ENCODE data around the gene C1orf232. TPM values are rescaled to one million over a fixed set of nuclear protein-coding genes. Genes with fewer than 3 reads are reported as not detected.

C1orf232 gene
- total RNA-seq, 1 donor from 2014 or later: not detected

DNA sequence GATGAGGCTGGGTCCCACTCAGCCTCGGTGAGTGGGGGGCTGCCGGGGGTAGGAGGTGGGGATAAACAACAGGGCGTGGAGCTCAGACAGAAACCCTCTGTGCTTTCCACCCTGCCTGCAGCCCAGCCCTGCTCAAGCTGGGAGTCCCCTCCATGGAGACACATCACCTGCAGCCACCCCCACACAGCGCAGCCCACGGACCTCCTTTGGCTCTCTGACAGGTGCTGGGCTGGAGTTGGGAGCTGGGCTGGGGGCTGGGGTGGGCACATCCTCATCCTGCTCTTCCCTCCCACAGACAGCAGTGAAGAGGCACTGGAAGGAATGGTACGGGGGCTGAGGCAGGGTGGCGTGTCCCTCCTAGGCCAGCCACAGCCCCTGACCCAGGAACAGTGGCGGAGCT is 19.7 kb upstream of the C1orf232 start:
- Mint-ChIP-seq H3K4me1 (ENCODE audit: unreplicated experiment) (no peaks in the 10 kb centered on the region), H3K4me3 (ENCODE audit: unreplicated experiment) (no peak overlapping the region), H3K27ac (ENCODE audit: unreplicated experiment) (no peak overlapping the region), H3K27me3 (ENCODE audit: unreplicated experiment) (no peaks in the 10 kb centered on the region), H3K9me3 (ENCODE audit: unreplicated experiment) (no peaks in the 10 kb centered on the region), H3K36me3 (ENCODE audit: low read depth, unreplicated experiment) (peaks cover 10% of the 10 kb centered on the region)
- TF ChIP-seq, protein P1, sequence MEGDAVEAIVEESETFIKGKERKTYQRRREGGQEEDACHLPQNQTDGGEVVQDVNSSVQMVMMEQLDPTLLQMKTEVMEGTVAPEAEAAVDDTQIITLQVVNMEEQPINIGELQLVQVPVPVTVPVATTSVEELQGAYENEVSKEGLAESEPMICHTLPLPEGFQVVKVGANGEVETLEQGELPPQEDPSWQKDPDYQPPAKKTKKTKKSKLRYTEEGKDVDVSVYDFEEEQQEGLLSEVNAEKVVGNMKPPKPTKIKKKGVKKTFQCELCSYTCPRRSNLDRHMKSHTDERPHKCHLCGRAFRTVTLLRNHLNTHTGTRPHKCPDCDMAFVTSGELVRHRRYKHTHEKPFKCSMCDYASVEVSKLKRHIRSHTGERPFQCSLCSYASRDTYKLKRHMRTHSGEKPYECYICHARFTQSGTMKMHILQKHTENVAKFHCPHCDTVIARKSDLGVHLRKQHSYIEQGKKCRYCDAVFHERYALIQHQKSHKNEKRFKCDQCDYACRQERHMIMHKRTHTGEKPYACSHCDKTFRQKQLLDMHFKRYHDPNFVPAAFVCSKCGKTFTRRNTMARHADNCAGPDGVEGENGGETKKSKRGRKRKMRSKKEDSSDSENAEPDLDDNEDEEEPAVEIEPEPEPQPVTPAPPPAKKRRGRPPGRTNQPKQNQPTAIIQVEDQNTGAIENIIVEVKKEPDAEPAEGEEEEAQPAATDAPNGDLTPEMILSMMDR (IDR thresholded peaks at IDR 0.05; ENCODE audit: unreplicated experiment): no peak
- DNase-seq (ENCODE audit: low spot score): no peak

- Mint-ChIP-seq H3K27ac (ENCODE audit: unreplicated experiment) (no peak overlapping the region), H3K9me3 (ENCODE audit: unreplicated experiment) (no peaks in the 10 kb centered on the region), H3K4me3 (ENCODE audit: unreplicated experiment) (no peak overlapping the region), H3K4me1 (ENCODE audit: unreplicated experiment) (no peaks in the 10 kb centered on the region), H3K27me3 (ENCODE audit: unreplicated experiment) (no peaks in the 10 kb centered on the region), H3K36me3 (ENCODE audit: low read depth, unreplicated experiment) (peaks cover 10% of the 10 kb centered on the region)
- TF ChIP-seq, protein P1 (IDR thresholded peaks at IDR 0.05; ENCODE audit: unreplicated experiment): no peak
- no peak for DNase-seq (ENCODE audit: low spot score)
Observed at GRCh38 chr1:26187882-26188281, 19.1 kb upstream of the C1orf232 start.

- Mint-ChIP-seq H3K36me3 (ENCODE audit: low read depth, unreplicated experiment) (peaks cover 15% of the 10 kb centered on the region), H3K4me1 (ENCODE audit: unreplicated experiment) (no peaks in the 10 kb centered on the region), H3K9me3 (ENCODE audit: unreplicated experiment) (no peaks in the 10 kb centered on the region), H3K27me3 (ENCODE audit: unreplicated experiment) (no peaks in the 10 kb centered on the region), H3K27ac (ENCODE audit: unreplicated experiment) (no peak overlapping the region), H3K4me3 (ENCODE audit: unreplicated experiment) (no peak overlapping the region)
- no peak for DNase-seq (ENCODE audit: low spot score)
- TF ChIP-seq, protein P1 (IDR thresholded peaks at IDR 0.05; ENCODE audit: unreplicated experiment): no peak
Observed at GRCh38 chr1:26184883-26185282, 16.1 kb upstream of the C1orf232 start.

DNA sequence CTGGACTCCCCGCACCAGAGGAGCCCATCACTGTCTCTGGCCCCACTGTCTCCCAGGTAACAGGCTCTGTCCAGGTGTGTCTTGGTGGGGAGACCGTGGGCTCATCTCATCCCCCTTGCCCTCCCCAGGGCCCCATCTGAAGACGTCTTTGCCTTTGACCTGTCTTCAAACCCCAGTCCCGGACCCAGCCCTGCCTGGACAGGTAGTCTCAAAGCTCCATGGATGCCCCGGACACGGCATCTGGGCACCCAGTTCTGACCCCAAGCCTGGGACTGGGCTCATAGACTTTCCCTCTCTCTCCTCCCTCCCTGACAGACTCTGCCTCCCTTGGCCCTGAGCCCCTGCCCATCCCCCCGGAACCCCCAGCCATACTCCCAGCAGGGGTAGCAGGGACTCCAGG is 15.3 kb upstream of the C1orf232 start:
- DNase-seq (ENCODE audit: low spot score): no peak
- Mint-ChIP-seq H3K27ac (ENCODE audit: unreplicated experiment) (no peak overlapping the region), H3K36me3 (ENCODE audit: low read depth, unreplicated experiment) (peaks cover 10% of the 10 kb centered on the region), H3K4me3 (ENCODE audit: unreplicated experiment) (no peak overlapping the region), H3K4me1 (ENCODE audit: unreplicated experiment) (peaks cover 3% of the 10 kb centered on the region), H3K9me3 (ENCODE audit: unreplicated experiment) (no peaks in the 10 kb centered on the region), H3K27me3 (ENCODE audit: unreplicated experiment) (no peaks in the 10 kb centered on the region)
- TF ChIP-seq, protein P1 (IDR thresholded peaks at IDR 0.05; ENCODE audit: unreplicated experiment): no peak

GRCh38 chr1:26182383-26182696 is 13.6 kb upstream of the C1orf232 start:
- Mint-ChIP-seq H3K36me3 (ENCODE audit: low read depth, unreplicated experiment) (peaks cover 10% of the 10 kb centered on the region), H3K4me1 (ENCODE audit: unreplicated experiment) (peaks cover 13% of the 10 kb centered on the region), H3K27ac (ENCODE audit: unreplicated experiment) (no peak overlapping the region), H3K27me3 (ENCODE audit: unreplicated experiment) (peaks cover 3% of the 10 kb centered on the region), H3K4me3 (ENCODE audit: unreplicated experiment) (no peak overlapping the region), H3K9me3 (ENCODE audit: unreplicated experiment) (no peaks in the 10 kb centered on the region)
- TF ChIP-seq, protein P1 (IDR thresholded peaks at IDR 0.05; ENCODE audit: unreplicated experiment): no peak
- DNase-seq (ENCODE audit: low spot score): no peak
